Spleen (tissue), 11 donors: Measurements from ENCODE around the gene PPDPF. TPM values are rescaled to one million over a fixed set of nuclear protein-coding genes. Genes with fewer than 3 reads are reported as not detected.

Source experiments
- DNase-seq: peaks from one replicate; pipeline ENCODE4 v3.0.0-alpha.2; 2020
- H3K27ac ChIP-seq, 8 donors: fragments of 200-600 bp; sonication (generic) in 7 of 8; 1 replicate in 4 of 8; 2 replicates in 4 of 8; pipeline versions ENCODE4 v1.5.0 to v1.8.0; 2016 to 2021; ENCODE audit warnings: inconsistent platforms in 4 of 8, mild to moderate bottlenecking in 4 of 8, moderate library complexity in 1 of 8
- H3K27me3 ChIP-seq, 7 donors: fragments of 200-600 bp; sonication (generic) in 6 of 7; replicated peaks in 1 of 7; 1 replicate in 4 of 7; 2 replicates in 3 of 7; pipeline versions ENCODE4 v1.5.0 to v1.8.0; 2016 to 2021; ENCODE audit warnings: inconsistent platforms in 3 of 7, mild to moderate bottlenecking in 1 of 7
- H3K36me3 ChIP-seq, 6 donors: fragments of 200-600 bp; sonication (generic) in 5 of 6; 1 replicate in 4 of 6; 2 replicates in 2 of 6; pipeline versions ENCODE4 v1.5.0 to v1.8.0; 2016 to 2021; ENCODE audit warnings: inconsistent platforms in 2 of 6
- H3K4me1 ChIP-seq, 6 donors: fragments of 200-600 bp; sonication (generic) in 5 of 6; 1 replicate in 3 of 6; 2 replicates in 3 of 6; pipeline versions ENCODE4 v1.5.0 to v1.8.0; 2016 to 2021; ENCODE audit warnings: inconsistent platforms in 3 of 6
- H3K4me3 ChIP-seq, 8 donors: fragments of 200-600 bp; sonication (generic) in 7 of 8; 1 replicate in 4 of 8; 2 replicates in 4 of 8; pipeline versions ENCODE4 v1.5.0 to v1.8.0; 2016 to 2021; ENCODE audit warnings: inconsistent platforms in 4 of 8, mild to moderate bottlenecking in 4 of 8, moderate library complexity in 2 of 8
- H3K9me3 ChIP-seq, 8 donors: fragments of 200-600 bp; sonication (generic) in 7 of 8; 1 replicate in 4 of 8; 2 replicates in 4 of 8; pipeline versions ENCODE4 v1.5.0 to v1.8.0; 2016 to 2021; ENCODE audit warnings: inconsistent platforms in 4 of 8
- CTCF ChIP-seq, 11 experiments: fragments of 200-600 bp in 7 of 11; fragments of 450-650 bp in 4 of 11; sonication (generic) in 4 of 11; IDR thresholded peaks in 8 of 11; conservative IDR thresholded peaks in 3 of 11; 1 replicate in 7 of 11; 2 replicates in 4 of 11; pipeline versions ENCODE4 v1.4.0 to v1.8.0; 2016 to 2021; ENCODE audit warnings: antibody characterized with exemption in 11 of 11, inconsistent platforms in 4 of 11, mild to moderate bottlenecking in 1 of 11
- POLR2A ChIP-seq, 3 donors: fragments of 450-650 bp; IDR thresholded peaks; one replicate each; pipeline ENCODE4 v1.5.1; 2017; ENCODE audit warnings: antibody characterized with exemption in 3 of 3, mild to moderate bottlenecking in 1 of 3
- POLR2AphosphoS5 ChIP-seq, 3 donors: sonication (generic); formaldehyde crosslinking; IDR thresholded peaks; one replicate each; pipeline ENCODE4 v1.5.1; 2017; ENCODE audit warnings: antibody characterized with exemption in 3 of 3
- WGBS, 5 donors: extraction: QIAGEN DNeasy Blood & Tissue Kit in 3 of 5; methylation state at CpG; one replicate each; pipeline versions ENCODE4 v1.1.5 to v1.1.7; 2013 to 2018; 5-methylcytosine and 5-hydroxymethylcytosine counted together
- intact Hi-C: fragments of 100-400 bp; cut with DNase I; formaldehyde crosslinking; loops from one replicate; pipeline ENCODE4 v1.15.0; 2023; ENCODE audit warnings: low total_unique reads
- polyA plus RNA-seq, 3 donors: library from polyadenylated mRNA; stranded (reverse); fragments of 200-250 nt; gene quantifications; one replicate each; pipeline ENCODE4 v1.2.1, GENCODE V29; 2013
- total RNA-seq, 7 donors: library from RNA; depleted of rRNA in 3 of 7; stranded (reverse); fragments of >200 nt in 3 of 7; fragmentation: NEBNext Ultra II Directional in 4 of 7; extraction: Animal tissue kit (Norgen Biotek cat#: 25700) in 4 of 7; gene quantifications; one replicate each; pipeline versions ENCODE4 v1.1.0 to v1.2.1, GENCODE V29; 2016 to 2021
- donor health status: healthy with polysubstance abuse.
- donor health status: DM: no; HTN: no; CAD: no; lungs with moderate emphysema.
- donor health status: DM: no; HTN: no; CAD: no.
- donor health status: Bipolar disorder and iron deficiency.
- donor health status: healthy.
- donor health status: DM: no; HTN: no; CAD: no.
- donor health status: DM: yes; HTN: yes; CAD: no.

PPDPF gene
- total and polyA plus RNA-seq, 10 donors: 68.8 to 275 (median 124) TPM

GRCh38 chr20:63537525-63538203 lies 17.1 kb downstream of the PPDPF start:
- peak overlapping the region; percentile 67 to 89 (median 86) for H3K27ac ChIP-seq
- no peaks in the 10 kb centered on the region for H3K36me3 ChIP-seq
- intact Hi-C loops: loop anchor here (5.0 to 10.0 kb wide), 2 partner anchors 117 to 435 kb away; partner anchors contain the start of genes RTEL1 and STMN3
- peaks cover 0 to 16% (median 0%) of the 10 kb centered on the region in 7 donors for H3K27me3 ChIP-seq
- 2 to 8% (median 6%) methylated on average over 24 to 34 of the region's 34 CpGs for WGBS, 5 donors
- TF ChIP-seq POLR2A (IDR thresholded peaks at IDR 0.05) (peak in 1 of 3 donors; percentile 44), POLR2AphosphoS5 (IDR thresholded peaks at IDR 0.05) (peak; percentile 89 to 94 (median 90)), CTCF (IDR thresholded peaks at IDR 0.05 in 8 of 11, conservative IDR thresholded peaks at IDR 0.05 in 3 of 11) (peak; percentile 98 to 100 (median 99))
- peak overlapping the region; percentile 3 to 67 (median 37) for H3K4me3 ChIP-seq
- H3K9me3 ChIP-seq: no peaks in the 10 kb centered on the region
- peaks cover 17 to 81% (median 61%) of the 10 kb centered on the region in 6 donors for H3K4me1 ChIP-seq
- peak; percentile 98 for DNase-seq

DNA sequence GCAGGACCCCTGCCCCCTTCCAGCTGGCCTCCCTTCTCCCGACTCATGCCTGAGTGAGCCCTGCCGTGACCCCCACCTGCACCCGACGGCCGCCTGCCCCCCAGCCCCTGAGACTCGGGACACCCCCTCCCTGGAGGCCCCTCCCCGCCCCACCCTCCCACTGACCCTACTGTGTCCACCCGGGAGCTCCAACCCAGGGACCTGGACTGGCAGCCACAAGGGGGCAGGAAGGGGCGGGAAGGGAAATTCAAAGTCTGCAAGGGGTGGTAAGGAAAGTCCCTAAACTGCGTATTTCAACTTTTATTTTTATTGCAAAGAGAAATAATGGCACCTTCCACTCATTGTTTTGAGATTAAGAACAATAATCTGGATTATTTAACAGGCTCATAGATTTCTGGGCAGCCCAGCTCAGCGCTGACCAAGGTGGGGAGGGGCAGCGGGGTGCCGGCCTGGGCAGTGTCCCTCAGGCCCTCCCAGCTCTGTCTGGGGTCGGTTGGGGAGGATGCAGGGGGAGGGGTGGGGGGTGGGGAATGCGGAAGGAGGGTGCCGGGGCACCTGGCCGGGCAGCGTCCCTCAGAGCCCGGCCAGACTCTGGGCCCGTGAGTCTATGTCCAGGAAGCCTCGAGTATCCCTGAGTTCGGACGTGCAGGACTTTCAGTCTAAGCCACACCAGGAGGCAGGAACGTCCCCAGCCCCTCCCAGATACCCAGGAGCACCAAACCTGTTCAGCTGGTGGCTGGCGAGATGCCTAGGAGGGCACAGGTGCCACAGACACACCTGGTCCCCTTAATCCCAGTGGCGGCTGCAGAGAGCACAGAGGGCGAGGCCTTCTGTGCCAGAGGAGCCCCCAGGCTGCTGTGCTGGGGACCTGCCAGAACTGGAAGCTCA lies 17.9 kb downstream of the PPDPF start:
- Histone ChIP-seq H3K36me3 (no peaks in the 10 kb centered on the region), H3K27ac (peak overlapping the region in 7 of 8 donors; percentile 74 to 89 (median 87)), H3K27me3 (peaks cover 0 to 15% (median 0%) of the 10 kb centered on the region in 7 donors), H3K4me1 (peaks cover 25 to 89% (median 69%) of the 10 kb centered on the region in 6 donors), H3K9me3 (no peaks in the 10 kb centered on the region), H3K4me3 (peak overlapping the region in 5 of 8 donors; percentile 36 to 67 (median 41))
- no peak for DNase-seq
- intact Hi-C loops: loop anchor here (5.0 to 10.0 kb wide), 2 partner anchors 116 to 434 kb away; partner anchors contain the start of genes RTEL1 and STMN3
- WGBS, 5 donors: 24 to 47% (median 37%) methylated on average over 18 to 27 of the region's 27 CpGs
- TF ChIP-seq POLR2A (IDR thresholded peaks at IDR 0.05) (no peak), POLR2AphosphoS5 (IDR thresholded peaks at IDR 0.05) (no peak), CTCF (IDR thresholded peaks at IDR 0.05 in 8 of 11, conservative IDR thresholded peaks at IDR 0.05 in 3 of 11) (peak in 5 of 11 experiments; percentile 30 to 60 (median 42))

DNA sequence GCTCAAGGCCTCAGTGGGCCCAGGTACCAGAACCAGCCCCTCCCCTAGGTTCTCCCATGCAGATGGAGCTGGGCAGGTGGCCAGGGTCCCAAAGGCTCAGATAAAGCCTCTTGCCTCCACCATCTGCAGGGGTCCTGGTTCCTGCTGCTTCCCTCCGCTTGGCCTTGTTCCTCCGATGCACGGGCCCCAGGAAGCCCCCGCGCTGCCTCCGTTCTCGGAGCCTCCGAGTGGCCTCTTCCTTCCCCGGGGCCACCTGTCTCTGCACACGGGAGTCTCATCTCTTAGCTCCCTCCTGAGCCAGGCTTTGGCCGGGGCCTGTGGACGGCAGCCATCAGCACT lies 18.5 kb downstream of the PPDPF start:
- Histone ChIP-seq H3K36me3 (no peaks in the 10 kb centered on the region), H3K4me1 (peaks cover 26 to 95% (median 69%) of the 10 kb centered on the region in 6 donors), H3K27me3 (peaks cover 0 to 10% (median 0%) of the 10 kb centered on the region in 7 donors), H3K4me3 (no peak overlapping the region), H3K9me3 (no peaks in the 10 kb centered on the region), H3K27ac (peak overlapping the region in 5 of 8 donors; percentile 77 to 89 (median 87))
- intact Hi-C loops: loop anchor here (5.0 to 10.0 kb wide), 2 partner anchors 116 to 433 kb away; partner anchors contain the start of genes RTEL1 and STMN3
- WGBS, 5 donors: 47 to 76% (median 66%) methylated on average over 12 of the region's 12 CpGs
- peak in 1 of 3 donors; percentile 7 for TF ChIP-seq POLR2AphosphoS5 (IDR thresholded peaks at IDR 0.05)
- no peak for TF ChIP-seq POLR2A (IDR thresholded peaks at IDR 0.05)
- TF ChIP-seq CTCF (IDR thresholded peaks at IDR 0.05 in 8 of 11, conservative IDR thresholded peaks at IDR 0.05 in 3 of 11): no peak
- DNase-seq: no peak
